HG03159 (cell line): ENCODE data around the gene ASTN1.

Experiments used
- ATAC-seq: cut with Tn5 transposase; IDR thresholded peaks from one replicate; pipeline ENCODE4 v1.9.1; 2021; ENCODE audit warnings: mild to moderate bottlenecking, moderate library complexity; ENCODE audit not compliant: unreplicated experiment

The ASTN1 gene

DNA sequence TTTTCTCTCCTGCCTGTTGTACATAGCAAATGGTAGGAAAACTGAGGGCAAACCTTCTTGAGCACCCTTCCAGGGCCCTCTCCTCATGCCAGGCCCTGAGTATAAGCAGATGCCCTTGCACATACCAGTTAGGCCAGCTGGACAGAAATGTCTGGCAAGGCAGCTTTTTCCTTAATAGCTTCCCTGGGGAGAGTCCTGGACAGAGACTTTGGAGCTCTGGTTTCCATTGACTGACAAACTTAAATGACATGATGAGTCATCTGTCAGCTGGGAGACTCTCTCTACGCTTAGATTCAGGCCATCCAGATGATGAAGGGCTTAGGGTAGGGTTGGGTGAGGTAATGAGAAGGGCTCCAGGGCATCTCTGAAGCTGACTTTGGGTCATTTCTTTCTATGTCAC is 317.5 kb downstream of the ASTN1 start:
- no peak for ATAC-seq

DNA sequence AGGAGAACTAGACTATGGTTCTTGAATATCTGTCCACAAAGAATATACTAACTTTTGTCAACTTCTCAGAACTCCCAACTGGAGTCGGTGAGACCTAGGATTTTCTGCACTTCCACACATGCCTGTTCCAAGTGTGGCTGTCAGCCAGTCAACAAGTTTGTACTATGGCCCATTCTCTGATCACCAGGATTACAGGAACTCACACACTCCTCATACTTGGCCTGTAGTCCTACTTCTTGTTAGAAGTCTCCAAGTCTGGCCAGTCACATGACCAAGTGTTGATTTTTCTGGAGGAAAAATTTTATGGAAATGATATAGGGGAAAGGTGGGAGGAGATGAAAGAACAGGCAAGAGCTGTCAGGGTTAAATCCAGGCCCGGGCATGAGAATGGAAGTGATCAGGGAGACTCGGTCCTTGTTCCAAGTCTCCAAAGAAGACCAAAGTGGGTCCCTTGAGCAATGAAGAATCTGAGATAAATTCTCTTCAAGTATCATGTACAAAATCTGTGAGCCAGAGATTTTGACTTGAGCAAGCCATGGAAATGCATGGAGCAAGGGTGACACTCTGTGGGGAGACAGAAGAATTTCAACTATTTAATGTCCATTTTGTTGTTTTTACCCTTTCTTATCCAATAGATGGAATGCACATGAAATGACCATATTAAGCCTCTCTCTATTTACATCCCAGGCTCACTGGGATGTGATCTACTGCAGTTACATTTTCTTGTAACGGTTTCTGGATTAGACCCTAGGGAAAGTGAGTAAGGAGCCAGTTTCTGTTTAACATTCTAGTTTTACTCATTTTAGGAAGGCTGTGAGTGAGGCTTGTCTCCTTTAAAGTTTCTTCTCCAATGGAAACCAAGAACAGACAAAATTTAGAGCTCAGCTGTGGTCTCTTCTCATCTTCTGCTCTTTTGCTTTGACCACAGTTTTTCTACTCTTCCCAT is 320.9 kb downstream of the ASTN1 start:
- ATAC-seq = no peak

DNA sequence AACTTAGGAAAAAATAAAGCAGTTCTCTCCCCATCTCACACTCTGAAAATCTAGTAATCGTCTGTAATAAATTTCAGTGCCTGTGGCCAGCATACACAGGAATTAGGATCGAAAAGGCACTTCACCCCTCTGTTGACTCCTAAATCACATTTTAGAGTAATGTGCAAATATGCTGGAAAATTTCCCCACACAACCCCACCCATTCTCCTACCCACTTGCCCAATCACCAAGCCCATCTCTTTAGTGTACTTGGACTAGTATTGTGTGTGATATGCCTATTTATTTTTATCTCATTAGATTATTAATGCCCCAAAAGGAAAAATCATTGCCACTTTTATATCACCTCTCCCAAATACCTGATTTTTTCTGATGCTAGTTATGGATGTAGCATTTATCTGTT is 323.3 kb downstream of the ASTN1 start:
- ATAC-seq = no peak

DNA sequence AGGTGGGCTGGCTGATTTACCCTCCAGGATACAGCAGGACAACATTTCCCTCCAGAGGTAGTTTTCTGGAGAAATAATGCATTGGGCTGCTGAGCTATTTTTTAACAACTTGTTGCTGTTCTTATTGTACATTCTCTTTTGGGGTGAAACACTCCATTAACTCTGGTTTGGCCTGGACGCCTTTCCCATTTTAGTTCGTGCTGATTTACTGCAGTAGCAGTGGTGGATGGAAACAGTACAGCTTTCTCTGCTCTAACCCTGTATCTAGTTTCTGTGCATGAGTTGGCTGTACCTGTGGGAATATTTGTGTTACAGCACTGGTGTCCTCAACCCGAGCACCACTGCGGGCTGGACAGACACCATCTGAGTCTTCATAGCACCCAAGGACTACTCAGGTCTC is 325.3 kb downstream of the ASTN1 start:
- no peak for ATAC-seq

DNA sequence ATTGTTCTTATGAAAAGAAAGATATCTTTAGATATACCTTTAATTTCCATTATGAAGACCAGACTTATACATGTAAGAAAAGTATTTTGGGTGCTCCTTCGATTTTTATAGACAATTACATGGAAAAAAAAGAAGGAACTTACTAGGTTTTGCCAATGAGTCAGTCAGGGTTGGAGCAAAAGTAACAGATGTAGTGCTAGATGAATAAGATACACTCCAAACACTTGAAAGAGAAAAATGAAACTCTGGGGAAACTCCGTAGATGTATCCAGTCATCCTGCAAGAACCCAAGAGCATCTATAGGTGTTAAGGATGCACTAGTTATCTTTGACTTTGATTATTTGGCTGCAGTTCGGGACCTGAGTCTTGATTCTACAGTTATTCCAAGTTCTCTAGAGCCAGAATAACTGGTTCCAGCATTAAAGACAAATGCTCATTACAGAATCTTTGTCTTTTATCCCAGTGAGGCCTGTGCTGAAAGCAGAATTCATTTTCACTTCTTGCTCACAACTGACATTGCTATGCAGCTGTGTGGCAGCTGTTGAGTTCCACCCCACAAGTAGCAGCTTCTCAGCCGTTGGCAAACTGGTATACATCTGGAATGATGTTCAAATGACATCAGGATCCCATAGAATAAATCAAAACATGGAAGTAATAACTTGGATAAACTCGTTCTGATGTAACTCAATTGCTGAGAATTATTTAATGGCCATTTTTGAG is 326.1 kb downstream of the ASTN1 start:
- ATAC-seq = no peak

DNA sequence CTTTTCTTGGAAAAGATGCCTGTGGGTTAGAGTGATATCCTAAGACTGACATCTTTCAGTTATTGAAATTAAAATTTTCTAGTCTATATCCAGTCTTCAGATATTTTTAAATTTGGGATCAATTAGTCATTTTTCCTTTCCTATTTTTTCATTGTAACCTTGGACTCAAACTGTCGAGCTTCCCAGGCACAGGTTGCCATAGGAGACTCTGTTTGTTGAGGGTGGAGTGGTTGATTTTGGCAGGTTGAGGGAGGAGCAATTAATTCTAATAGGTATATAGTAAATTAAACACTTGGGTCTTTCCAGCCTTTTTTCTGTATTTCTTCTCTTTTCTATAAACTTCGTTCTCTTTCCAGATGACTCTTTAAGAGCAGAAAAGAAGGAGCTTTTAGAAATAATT is 326.8 kb downstream of the ASTN1 start:
- ATAC-seq = no peak

DNA sequence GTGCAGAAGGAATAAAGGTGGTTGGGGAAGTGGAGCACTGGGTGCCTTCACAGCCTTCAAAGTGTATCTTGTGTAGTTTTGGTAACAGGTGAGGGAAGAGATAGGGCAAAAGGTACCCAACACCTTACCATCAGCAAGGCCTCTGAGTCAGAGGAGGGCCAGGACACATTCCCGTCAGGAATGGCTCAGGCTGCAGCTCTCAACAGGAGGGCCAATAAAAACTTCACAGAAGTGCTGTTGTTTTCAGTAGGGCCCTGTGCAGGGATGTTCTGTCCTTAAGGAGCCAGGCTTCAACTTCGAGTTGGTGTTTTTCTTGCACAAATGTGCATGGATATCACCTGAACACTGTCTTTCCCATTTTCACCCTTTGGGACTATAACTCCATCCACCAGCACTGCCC is 333.4 kb downstream of the ASTN1 start:
- no peak for ATAC-seq

DNA sequence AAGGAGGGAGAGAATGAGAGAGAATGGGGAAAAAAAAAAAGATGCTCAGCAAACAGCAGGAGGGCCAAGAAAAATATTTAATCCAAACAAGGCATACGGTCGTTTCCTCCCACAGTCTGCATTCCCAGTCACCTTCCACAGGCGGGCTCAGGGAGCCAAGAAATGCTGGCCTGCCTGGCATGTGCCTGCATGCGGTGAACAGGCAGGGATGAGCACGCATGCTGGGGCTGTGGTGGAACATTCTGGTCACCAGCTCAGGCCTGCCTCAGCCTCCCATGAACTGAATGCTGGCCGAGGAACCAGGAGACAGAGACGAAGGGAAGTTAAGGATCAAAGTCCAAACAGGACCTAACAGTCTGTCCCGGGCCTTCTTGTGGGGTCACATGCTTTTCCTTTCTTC is 335.3 kb downstream of the ASTN1 start:
- ATAC-seq = no peak

DNA sequence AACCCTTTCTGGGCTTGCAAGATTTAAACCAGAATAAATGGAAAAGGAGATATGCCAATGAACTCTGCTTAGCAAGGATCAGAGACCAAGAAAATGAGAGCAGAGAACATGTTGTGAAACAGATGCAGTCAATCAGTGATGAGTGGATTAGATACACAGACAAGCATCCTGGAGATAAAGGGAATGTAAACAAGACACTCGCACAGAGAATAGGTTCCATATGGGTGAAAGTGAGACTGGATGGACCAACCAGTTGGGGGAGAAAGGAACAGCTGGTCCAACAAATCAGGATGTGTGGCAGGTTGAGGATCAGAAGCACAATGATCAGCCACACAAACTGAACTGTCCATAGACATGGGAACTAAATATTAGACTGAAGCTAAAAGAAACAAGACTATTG is 338.2 kb downstream of the ASTN1 start:
- ATAC-seq = no peak

DNA sequence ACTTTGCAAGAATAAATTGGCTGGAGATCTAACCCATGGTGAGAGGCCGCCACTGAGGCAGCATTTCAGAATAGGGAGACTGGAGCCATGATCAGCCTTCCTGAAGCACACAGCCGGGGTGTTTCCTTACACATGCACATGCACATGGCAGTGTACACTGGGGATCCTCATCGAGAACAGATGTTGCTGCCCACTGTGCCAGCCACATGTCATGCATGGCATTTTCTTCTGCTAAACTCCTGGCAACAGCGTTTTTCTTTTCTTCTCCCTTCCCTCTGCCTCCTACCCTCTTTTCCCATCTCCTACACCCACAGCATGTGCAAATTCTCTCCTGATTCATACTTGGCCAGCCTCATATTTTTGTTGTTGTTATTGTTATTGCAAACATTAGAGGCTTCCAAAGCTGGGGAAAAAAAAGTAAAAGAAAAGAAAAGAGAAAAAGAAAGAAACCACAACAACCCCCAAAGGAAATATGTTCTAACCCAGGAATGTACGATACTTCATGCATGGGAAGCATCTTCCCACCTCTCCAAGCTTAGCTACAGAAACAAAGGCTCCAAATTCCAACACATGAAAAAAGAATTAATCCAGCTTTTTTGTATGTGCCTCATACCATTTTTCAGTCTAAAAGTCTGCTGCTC is 344.0 kb downstream of the ASTN1 start:
- no peak for ATAC-seq

DNA sequence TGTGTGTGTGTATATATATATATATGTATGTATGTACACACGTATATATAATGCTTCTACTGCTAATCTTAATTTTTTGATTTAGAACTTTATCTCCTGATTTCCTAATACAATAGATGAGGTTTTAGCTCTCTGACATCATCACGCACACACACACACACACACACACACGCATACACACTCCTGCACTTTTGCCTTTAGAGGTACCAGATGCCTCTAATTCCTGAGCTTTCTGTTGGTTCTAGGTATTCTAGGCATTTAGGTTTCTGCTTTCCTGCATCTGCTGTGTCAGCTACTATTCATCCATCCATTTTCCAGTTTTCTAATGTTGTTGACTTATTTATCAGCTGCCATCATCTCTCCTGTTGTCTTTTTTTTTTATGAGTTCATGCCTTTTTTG is 348.3 kb downstream of the ASTN1 start:
- no peak for ATAC-seq

DNA sequence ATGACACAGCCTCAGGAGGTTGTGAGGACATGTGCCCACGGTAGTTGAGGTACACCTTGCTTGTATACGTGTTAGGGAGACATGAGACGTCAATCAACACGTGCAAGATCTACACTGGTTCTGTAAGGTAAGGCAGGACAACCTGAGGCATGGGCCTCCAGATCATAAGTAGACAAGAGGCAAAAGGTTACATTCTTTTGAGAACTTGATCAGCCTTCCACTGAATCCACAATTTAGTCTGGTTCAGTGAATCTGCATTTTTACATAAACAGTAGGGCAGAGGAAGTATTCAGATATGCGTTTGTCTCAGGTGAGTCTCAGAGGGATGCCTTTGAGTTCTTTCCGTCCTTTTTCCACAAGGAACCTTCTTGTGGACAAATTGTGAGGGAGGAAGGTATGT is 348.9 kb downstream of the ASTN1 start:
- ATAC-seq = no peak

DNA sequence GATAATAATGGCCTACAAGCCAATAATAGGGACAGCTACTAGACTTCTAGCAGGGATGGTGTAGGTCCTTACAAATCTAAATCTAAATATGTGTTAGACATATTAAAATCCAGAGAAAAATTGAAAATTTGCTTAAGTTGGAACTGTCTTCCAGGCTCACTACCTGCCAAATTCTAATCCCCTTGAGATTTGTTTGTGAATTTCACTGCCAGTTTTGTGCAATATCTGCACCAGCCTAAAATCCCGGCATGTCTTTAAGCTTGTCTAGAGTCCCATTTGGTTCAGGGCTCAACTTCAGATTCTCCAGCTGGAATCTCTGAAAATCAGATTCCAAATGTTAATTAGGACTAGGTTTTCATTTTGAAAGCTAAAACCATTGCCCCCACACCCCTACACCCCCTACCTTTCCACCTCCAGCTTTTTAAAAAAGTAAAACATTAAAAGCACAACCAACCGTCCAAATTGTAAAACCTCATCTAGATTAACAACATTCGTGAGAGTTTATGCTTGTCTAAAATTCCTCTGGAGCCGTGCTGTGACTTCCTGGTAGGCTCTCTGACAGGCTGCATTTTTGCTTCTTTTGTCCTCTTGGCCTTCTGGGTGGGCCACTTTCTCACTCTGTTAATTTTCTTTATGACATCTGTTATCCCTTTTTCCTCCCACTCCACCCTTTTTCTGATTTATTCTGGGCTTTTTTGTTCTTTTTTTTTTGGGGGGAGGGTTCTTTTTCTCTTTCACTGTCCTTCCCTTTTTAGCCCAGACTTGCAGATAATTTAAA is 352.8 kb downstream of the ASTN1 start:
- ATAC-seq = no peak

DNA sequence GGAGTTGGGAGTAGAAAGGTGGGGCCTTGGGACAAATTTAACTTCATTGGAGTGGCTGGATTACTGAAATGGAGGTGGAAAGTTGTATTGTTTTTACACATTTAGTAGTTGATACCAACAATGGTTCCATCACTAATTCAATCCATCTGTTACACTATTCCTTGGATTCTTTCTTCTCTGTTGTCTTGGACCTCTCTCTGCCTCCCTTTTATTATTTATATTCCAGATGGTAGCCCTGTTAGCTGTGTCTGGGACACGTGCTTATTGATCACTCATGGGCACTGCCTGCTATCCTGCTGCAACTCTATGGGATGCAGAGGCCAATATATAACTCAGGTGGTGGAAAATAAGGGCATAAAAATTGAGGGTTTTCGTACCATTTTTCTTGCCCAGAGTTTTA is 355.2 kb downstream of the ASTN1 start:
- no peak for ATAC-seq
